ENCODE data around the gene AGBL1.

DNA sequence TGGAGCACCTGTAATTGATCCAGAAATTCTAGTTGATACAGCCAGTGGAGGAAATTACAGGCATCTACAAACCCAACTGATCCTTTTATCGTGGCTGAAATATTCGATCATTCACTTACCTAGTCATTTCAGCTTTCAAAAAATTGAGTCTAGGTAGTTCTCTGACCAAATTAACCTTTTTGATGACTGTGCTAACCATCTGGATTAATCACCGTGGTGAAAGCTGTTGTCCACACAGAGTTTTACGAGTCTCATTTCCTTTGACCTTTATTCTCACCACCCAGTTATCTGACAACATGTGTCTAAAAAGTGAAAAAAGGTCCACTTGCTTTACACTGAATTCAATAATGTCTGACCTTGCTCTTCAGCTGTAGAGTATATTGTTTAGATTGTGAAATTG, 354.3 kb downstream of the AGBL1 start:
- TF ChIP-seq, protein P1, sequence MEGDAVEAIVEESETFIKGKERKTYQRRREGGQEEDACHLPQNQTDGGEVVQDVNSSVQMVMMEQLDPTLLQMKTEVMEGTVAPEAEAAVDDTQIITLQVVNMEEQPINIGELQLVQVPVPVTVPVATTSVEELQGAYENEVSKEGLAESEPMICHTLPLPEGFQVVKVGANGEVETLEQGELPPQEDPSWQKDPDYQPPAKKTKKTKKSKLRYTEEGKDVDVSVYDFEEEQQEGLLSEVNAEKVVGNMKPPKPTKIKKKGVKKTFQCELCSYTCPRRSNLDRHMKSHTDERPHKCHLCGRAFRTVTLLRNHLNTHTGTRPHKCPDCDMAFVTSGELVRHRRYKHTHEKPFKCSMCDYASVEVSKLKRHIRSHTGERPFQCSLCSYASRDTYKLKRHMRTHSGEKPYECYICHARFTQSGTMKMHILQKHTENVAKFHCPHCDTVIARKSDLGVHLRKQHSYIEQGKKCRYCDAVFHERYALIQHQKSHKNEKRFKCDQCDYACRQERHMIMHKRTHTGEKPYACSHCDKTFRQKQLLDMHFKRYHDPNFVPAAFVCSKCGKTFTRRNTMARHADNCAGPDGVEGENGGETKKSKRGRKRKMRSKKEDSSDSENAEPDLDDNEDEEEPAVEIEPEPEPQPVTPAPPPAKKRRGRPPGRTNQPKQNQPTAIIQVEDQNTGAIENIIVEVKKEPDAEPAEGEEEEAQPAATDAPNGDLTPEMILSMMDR (IDR thresholded peaks at IDR 0.05; ENCODE audit: insufficient read depth, low read depth, low read length) = no peak
- TF ChIP-seq EZH2 (IDR thresholded peaks at IDR 0.05; ENCODE audit: insufficient read depth, low read length) = no peak
